H1 (cell line): ENCODE results near the gene WDR48. TPM values are rescaled to one million over a fixed set of nuclear protein-coding genes. Genes with fewer than 3 reads are reported as not detected.

Experiments used
- CTCF ChIA-PET: fragments of 300-600 bp; sonication (Branson Sonifier 250); formaldehyde crosslinking; loops from one replicate; lab custom pipeline; 2021; ENCODE audit not compliant: partially characterized antibody; lab: Charles Lee
- POLR2A ChIA-PET: fragments of 300-600 bp; sonication (Branson Sonifier 250); formaldehyde crosslinking; loops from one replicate; lab custom pipeline; 2021; ENCODE audit warnings: inconsistent platforms; ENCODE audit not compliant: partially characterized antibody; lab: Charles Lee
- DNase-seq, 2 experiments: peaks; one replicate each; pipeline versions ENCODE4 v3.0.0 to v3.0.0-alpha.2; 2010 to 2022; ENCODE audit warnings: low spot score in 2 of 2, low read depth in 1 of 2, mixed read lengths in 1 of 2
- FAIRE-seq: peaks from 2 replicates; lab custom pipeline; 2011; peaks lifted over from hg19 to GRCh38; lab: Jason Lieb, UNC
- H2AFZ ChIP-seq: 2 replicates; pipeline ENCODE4 v1.8.1; 2012; ENCODE audit warnings: low read length, inconsistent platforms
- H2AK5ac ChIP-seq: 2 replicates; pipeline ENCODE4 v1.6.1; 2013; ENCODE audit warnings: low read depth, low read length
- H2BK120ac ChIP-seq: replicated peaks from 2 replicates; pipeline ENCODE3; 2013; ENCODE audit warnings: low read depth, low read length, inconsistent platforms
- H2BK12ac ChIP-seq: 2 replicates; pipeline ENCODE4 v1.6.1; 2013; ENCODE audit warnings: low read depth, low read length
- H2BK15ac ChIP-seq: 2 replicates; pipeline ENCODE4 v1.6.1; 2013; ENCODE audit warnings: low read length
- H2BK20ac ChIP-seq: 2 replicates; pipeline ENCODE4 v1.6.1; 2013; ENCODE audit warnings: low read length
- H2BK5ac ChIP-seq: 2 replicates; pipeline ENCODE4 v1.6.1; 2013; ENCODE audit warnings: low read depth, low read length
- H3K14ac ChIP-seq: 2 replicates; pipeline ENCODE4 v1.6.1; 2013; ENCODE audit warnings: inconsistent platforms; ENCODE audit not compliant: insufficient read length
- H3K18ac ChIP-seq: 2 replicates; pipeline ENCODE4 v1.6.1; 2013; ENCODE audit warnings: low read length; ENCODE audit errors: extremely low read depth
- H3K23ac ChIP-seq: 2 replicates; pipeline ENCODE4 v1.6.1; 2013; ENCODE audit warnings: inconsistent platforms; ENCODE audit not compliant: insufficient read length
- H3K23me2 ChIP-seq: 2 replicates; pipeline ENCODE4 v1.6.1; 2013; ENCODE audit warnings: low read depth, low read length
- H3K27ac ChIP-seq: 2 replicates; pipeline ENCODE4 v1.6.1; 2011; ENCODE audit warnings: low read depth, low read length, inconsistent platforms
- H3K27me3 ChIP-seq, 4 experiments: replicated peaks in 1 of 4; 1 replicate in 1 of 4; 2 replicates in 3 of 4; pipeline versions ENCODE4 v1.6.1 to v1.8.1; 2011 to 2013; ENCODE audit warnings: low read length in 3 of 4, mild to moderate bottlenecking in 3 of 4, inconsistent platforms in 2 of 4, mixed read lengths in 2 of 4, moderate library complexity in 1 of 4; ENCODE audit not compliant: control insufficient read depth in 3 of 4, insufficient read depth in 3 of 4; ENCODE audit errors: extremely low read depth in 1 of 4
- H3K36me3 ChIP-seq, 4 experiments: 2 replicates each; pipeline versions ENCODE4 v1.6.1 to v1.8.1; 2011 to 2013; ENCODE audit warnings: mild to moderate bottlenecking in 4 of 4, low read length in 3 of 4, moderate library complexity in 2 of 4, control low read depth in 1 of 4, inconsistent platforms in 1 of 4; ENCODE audit not compliant: insufficient read depth in 4 of 4, control insufficient read depth in 2 of 4
- H3K4ac ChIP-seq: replicated peaks from 2 replicates; pipeline ENCODE3; 2013; ENCODE audit warnings: low read length, low read depth, mixed read lengths, inconsistent platforms; ENCODE audit not compliant: insufficient read length
- H3K4me1 ChIP-seq, 4 experiments: replicated peaks in 1 of 4; 1 replicate in 1 of 4; 2 replicates in 3 of 4; pipeline versions ENCODE4 v1.6.1 to v1.8.1; 2011 to 2013; ENCODE audit warnings: low read length in 3 of 4, inconsistent platforms in 2 of 4, mixed read lengths in 1 of 4; ENCODE audit not compliant: insufficient read depth in 4 of 4, control insufficient read depth in 3 of 4
- H3K4me2 ChIP-seq, 2 experiments: 2 replicates each; pipeline versions ENCODE4 v1.6.1 to v1.8.1; 2011 to 2013; ENCODE audit warnings: low read depth in 2 of 2, low read length in 2 of 2, control low read depth in 1 of 2, inconsistent platforms in 1 of 2, mild to moderate bottlenecking in 1 of 2; ENCODE audit not compliant: insufficient read depth in 1 of 2
- H3K4me3 ChIP-seq, 4 experiments: fragments of 200-600, 300-600 bp in 1 of 4; sonication (generic), shearing (Covaris generic), sonication (Bioruptor Twin) in 1 of 4; 2 replicates each; pipeline versions ENCODE4 v1.5.1 to v1.8.1; 2011 to 2016; ENCODE audit warnings: low read length in 4 of 4, low read depth in 3 of 4, control low read depth in 2 of 4, inconsistent platforms in 2 of 4, mild to moderate bottlenecking in 2 of 4, mixed read lengths in 1 of 4, moderate library complexity in 1 of 4; ENCODE audit not compliant: insufficient read depth in 2 of 4; ENCODE audit errors: extremely low read depth in 1 of 4
- H3K56ac ChIP-seq: replicated peaks from 2 replicates; pipeline ENCODE3; 2013; ENCODE audit warnings: low read depth, mild to moderate bottlenecking, mixed read lengths, low read length, inconsistent platforms; ENCODE audit not compliant: insufficient read length
- H3K79me1 ChIP-seq: 2 replicates; pipeline ENCODE4 v1.6.1; 2013; ENCODE audit warnings: low read depth, low read length, control low read depth
- H3K79me2 ChIP-seq, 2 experiments: 2 replicates each; pipeline versions ENCODE4 v1.6.1 to v1.8.1; 2012 to 2013; ENCODE audit warnings: low read length in 2 of 2, mild to moderate bottlenecking in 2 of 2, inconsistent platforms in 1 of 2; ENCODE audit not compliant: insufficient read depth in 2 of 2, control insufficient read depth in 1 of 2
- H3K9ac ChIP-seq, 4 experiments: replicated peaks in 1 of 4; 1 replicate in 1 of 4; 2 replicates in 3 of 4; pipeline versions ENCODE4 v1.6.1 to v1.8.1; 2011 to 2013; ENCODE audit warnings: low read depth in 3 of 4, low read length in 3 of 4, control low read depth in 2 of 4, mild to moderate bottlenecking in 2 of 4, moderate library complexity in 2 of 4, inconsistent platforms in 1 of 4; ENCODE audit errors: extremely low read depth in 1 of 4
- H3K9me3 ChIP-seq, 2 experiments: 2 replicates each; pipeline versions ENCODE4 v1.6.1 to v1.8.1; 2012 to 2013; ENCODE audit warnings: mild to moderate bottlenecking in 2 of 2, moderate library complexity in 2 of 2, control low read depth in 1 of 2, inconsistent platforms in 1 of 2, low read depth in 1 of 2, low read length in 1 of 2, mixed read lengths in 1 of 2; ENCODE audit not compliant: insufficient read depth in 2 of 2
- H4K20me1 ChIP-seq, 2 experiments: replicated peaks in 1 of 2; 2 replicates each; pipeline versions ENCODE3 to v1.8.1; 2011 to 2013; ENCODE audit warnings: inconsistent platforms in 2 of 2, low read length in 2 of 2, mild to moderate bottlenecking in 1 of 2; ENCODE audit not compliant: insufficient read depth in 2 of 2, control insufficient read depth in 1 of 2
- H4K5ac ChIP-seq: 2 replicates; pipeline ENCODE4 v1.6.1; 2013; ENCODE audit warnings: low read length, low read depth, mixed read lengths, inconsistent platforms; ENCODE audit not compliant: insufficient read length
- H4K8ac ChIP-seq: 2 replicates; pipeline ENCODE4 v1.8.0; 2013; ENCODE audit warnings: mild to moderate bottlenecking, moderate library complexity, low read length, inconsistent platforms; ENCODE audit not compliant: insufficient read depth; ENCODE audit errors: extremely low read depth
- H4K91ac ChIP-seq: replicated peaks from 2 replicates; pipeline ENCODE3; 2013; ENCODE audit warnings: low read length, mixed read lengths, inconsistent platforms; ENCODE audit not compliant: insufficient read length
- BCL11A ChIP-seq, 2 experiments: IDR thresholded peaks; one replicate each; pipeline ENCODE4 v1.6.1; 2011; ENCODE audit warnings: low read depth in 2 of 2, low read length in 2 of 2, mild to moderate bottlenecking in 2 of 2
- CHD2 ChIP-seq: IDR thresholded peaks from 2 replicates; pipeline ENCODE4 v1.6.1; 2012; ENCODE audit warnings: low read length, improper control_type of control experiment
- CTBP2 ChIP-seq: IDR thresholded peaks from 2 replicates; pipeline ENCODE4 v1.7.0; 2011; ENCODE audit warnings: borderline replicate concordance, mild to moderate bottlenecking, moderate library complexity, mixed read lengths, low read length; ENCODE audit not compliant: insufficient read depth, insufficient read length
- EP300 ChIP-seq, 2 experiments: IDR thresholded peaks; 1 replicate in 1 of 2; 2 replicates in 1 of 2; pipeline ENCODE4 v1.6.1; 2011 to 2012; ENCODE audit warnings: low read depth in 2 of 2, low read length in 2 of 2, mild to moderate bottlenecking in 2 of 2, borderline replicate concordance in 1 of 2, inconsistent platforms in 1 of 2, moderate library complexity in 1 of 2
- KDM5A ChIP-seq: fragments of 200-600 bp; IDR thresholded peaks from 2 replicates; pipeline ENCODE4 v1.7.1; 2012; ENCODE audit warnings: mild to moderate bottlenecking, low read length, inconsistent platforms, mixed read lengths
- SP2 ChIP-seq: IDR thresholded peaks from 2 replicates; pipeline ENCODE4 v1.6.1; 2012; ENCODE audit warnings: mild to moderate bottlenecking, low read length, inconsistent platforms
- YY1 ChIP-seq: IDR thresholded peaks from 2 replicates; pipeline ENCODE4 v1.6.1; 2011; ENCODE audit warnings: low read depth, mild to moderate bottlenecking, low read length
- polyA plus RNA-seq, 7 experiments: library from polyadenylated mRNA; depleted of rRNA in 3 of 7; stranded (reverse) in 5 of 7; unstranded in 2 of 7; fragments of >200 nt in 5 of 7; fragments of 200-250 nt in 2 of 7; gene quantifications; 1 replicate in 5 of 7; 2 replicates in 1 of 7; 4 replicates in 1 of 7; pipeline versions ENCODE4 v1.2.1 to v1.2.3, GENCODE V29; 2011 to 2013; ENCODE audit warnings: missing spikeins in 2 of 7, mixed read lengths in 2 of 7
- total RNA-seq: library from RNA; stranded (reverse); fragmentation: NEBNext Ultra II Directional; extraction: Animal tissue kit (Norgen Biotek cat#: 25700); gene quantifications from 2 replicates; pipeline ENCODE4 v1.2.1, GENCODE V29; 2021

The WDR48 gene
- total and polyA plus RNA-seq, 2 of the 8 experiments (the other 6 are each of a cell fraction or from before 2014, with no cell fraction given), result 21.2 to 54.1 TPM

- CTCF ChIA-PET, result interaction anchor here (0.6 to 1.3 kb wide), 3 partner anchors 11 to 62 kb away, joined by 3 to 5 read pairs (median 4); no protein-coding TSS in a partner anchor
- no peak overlapping the region for H3K27ac ChIP-seq
- no peak overlapping the region for H2AFZ ChIP-seq
- H3K56ac ChIP-seq, result no peak overlapping the region
- H2AK5ac ChIP-seq, result no peak overlapping the region
- H4K20me1 ChIP-seq, result no peaks in the 10 kb centered on the region
- H2BK12ac ChIP-seq, result no peak overlapping the region
- no peaks in the 10 kb centered on the region for H3K9me3 ChIP-seq
- peaks cover 7 to 49% (median 29%) of the 10 kb centered on the region in 4 experiments for H3K36me3 ChIP-seq
- H2BK20ac ChIP-seq, result no peak overlapping the region
- H3K4ac ChIP-seq, result no peak overlapping the region
- no peak overlapping the region for H3K4me2 ChIP-seq
- no peaks in the 10 kb centered on the region for H3K79me2 ChIP-seq
- H3K4me1 ChIP-seq, result no peaks in the 10 kb centered on the region
- FAIRE-seq (no peak), DNase-seq (no peak)
- no peaks in the 10 kb centered on the region for H3K23me2 ChIP-seq
- no peak overlapping the region for H2BK5ac ChIP-seq
- POLR2A ChIA-PET, result no interaction called here
- H4K8ac ChIP-seq, result no peak overlapping the region
- no peak overlapping the region for H4K91ac ChIP-seq
- no peak overlapping the region for H2BK15ac ChIP-seq
- no peak overlapping the region for H3K18ac ChIP-seq
- no peak overlapping the region for H4K5ac ChIP-seq
- no peaks in the 10 kb centered on the region for H3K27me3 ChIP-seq
- H3K14ac ChIP-seq, result no peak overlapping the region
- H3K79me1 ChIP-seq, result no peaks in the 10 kb centered on the region
- H3K4me3 ChIP-seq, result no peak overlapping the region
- H2BK120ac ChIP-seq, result no peak overlapping the region
- H3K9ac ChIP-seq, result no peak overlapping the region
- TF ChIP-seq SP2, result no peak
- TF ChIP-seq CTBP2, result no peak
- TF ChIP-seq KDM5A, result no peak
- no peak for TF ChIP-seq CHD2
- no peak for TF ChIP-seq EP300 (IDR thresholded peaks at IDR 0.05; ENCODE audit: borderline replicate concordance in 1 of 2, low read depth in 2 of 2, low read length in 2 of 2)
- TF ChIP-seq BCL11A (IDR thresholded peaks at IDR 0.05; ENCODE audit: low read depth in 2 of 2, low read length in 2 of 2), result no peak
- TF ChIP-seq YY1, result no peak
- no peak overlapping the region for H3K23ac ChIP-seq
Measured at GRCh38 chr3:39079530-39079929, 27.7 kb downstream of the WDR48 start.
